TTC549 (cell line): Measurements from ENCODE around the gene MYLK.

ENCODE experiments used
- FAIRE-seq: peaks from 2 replicates; lab custom pipeline; 2012; peaks lifted over from hg19 to GRCh38; lab: Jason Lieb, UNC

Gene MYLK

GRCh38 chr3:123641505-123641904 is 242.6 kb downstream of the MYLK start:
- no peak for FAIRE-seq

GRCh38 chr3:123640740-123641462 is 243.2 kb downstream of the MYLK start:
- no peak for FAIRE-seq

DNA sequence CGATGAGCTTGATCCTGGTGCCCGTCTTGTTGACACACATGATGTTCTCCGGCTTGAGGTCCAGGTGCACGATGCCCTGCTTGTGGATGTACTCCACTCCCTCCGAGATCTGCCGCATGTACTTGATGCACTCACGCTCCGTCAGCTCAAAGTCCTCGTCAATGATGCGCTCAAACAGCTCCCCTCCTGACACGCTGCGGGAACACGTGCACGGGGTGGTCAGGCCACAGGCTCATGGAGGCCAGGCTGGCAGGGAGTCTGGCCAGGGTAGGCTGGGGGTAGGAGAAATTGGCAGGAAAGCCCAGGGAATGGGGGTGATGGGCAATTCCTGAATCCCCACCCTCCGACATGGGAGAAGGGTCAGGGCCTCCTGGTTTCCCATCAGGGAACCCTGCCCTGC is 243.8 kb downstream of the MYLK start:
- FAIRE-seq, result no peak

DNA sequence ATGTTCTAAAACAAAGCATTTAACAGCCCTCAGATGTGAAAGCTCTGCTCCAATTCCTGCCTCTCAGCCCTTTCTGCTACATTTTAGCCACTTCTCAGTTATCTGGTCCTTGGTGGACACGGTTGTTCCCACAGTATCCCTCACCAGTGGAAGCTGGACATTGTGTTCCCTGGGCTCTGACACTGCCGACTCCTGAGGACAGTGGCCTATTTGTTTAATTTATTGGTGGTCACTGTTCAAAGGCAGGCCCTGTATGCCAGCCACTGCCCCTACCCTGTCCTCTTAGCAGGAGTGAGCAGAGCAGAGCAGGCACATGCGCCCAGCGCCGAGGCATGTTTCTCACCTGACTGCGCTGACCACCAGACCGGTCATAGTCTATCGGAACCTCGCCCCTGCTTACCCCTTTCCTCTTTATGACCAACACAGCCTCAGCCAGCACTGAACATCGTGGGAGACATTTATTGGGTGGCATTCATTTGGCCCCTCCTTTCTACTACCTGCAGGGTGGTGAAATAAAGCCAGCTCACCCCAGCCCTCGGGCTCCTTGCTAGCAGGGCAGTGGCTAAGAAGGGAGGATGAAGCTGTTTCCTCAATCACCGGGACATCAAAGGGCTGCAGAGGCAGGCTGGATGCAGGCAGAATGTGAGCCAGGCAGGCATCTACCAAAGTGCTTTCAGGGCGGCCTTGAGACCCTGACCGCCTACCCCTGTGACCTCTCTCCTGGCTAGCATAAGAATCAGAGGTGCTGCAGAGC is 245.0 kb downstream of the MYLK start:
- FAIRE-seq, result no peak

DNA sequence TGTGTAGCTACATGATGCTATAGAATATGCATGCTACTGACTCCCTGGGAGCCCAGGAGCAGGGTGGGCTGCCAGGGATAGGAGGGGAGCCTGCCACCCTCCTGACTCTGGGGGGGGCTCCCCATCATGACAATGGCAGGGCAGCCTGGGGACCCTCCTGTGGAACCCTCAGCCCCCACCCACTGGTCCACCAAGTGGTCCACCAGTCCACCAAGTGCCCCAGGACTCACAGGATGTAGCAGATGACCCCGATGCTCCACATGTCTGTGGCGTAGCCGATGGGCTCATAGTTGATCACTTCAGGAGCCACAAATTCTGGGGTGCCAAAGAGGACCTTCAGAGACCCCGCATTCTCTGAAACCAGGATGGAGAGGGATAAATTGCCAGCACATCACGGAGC is 246.3 kb downstream of the MYLK start:
- no peak for FAIRE-seq

DNA sequence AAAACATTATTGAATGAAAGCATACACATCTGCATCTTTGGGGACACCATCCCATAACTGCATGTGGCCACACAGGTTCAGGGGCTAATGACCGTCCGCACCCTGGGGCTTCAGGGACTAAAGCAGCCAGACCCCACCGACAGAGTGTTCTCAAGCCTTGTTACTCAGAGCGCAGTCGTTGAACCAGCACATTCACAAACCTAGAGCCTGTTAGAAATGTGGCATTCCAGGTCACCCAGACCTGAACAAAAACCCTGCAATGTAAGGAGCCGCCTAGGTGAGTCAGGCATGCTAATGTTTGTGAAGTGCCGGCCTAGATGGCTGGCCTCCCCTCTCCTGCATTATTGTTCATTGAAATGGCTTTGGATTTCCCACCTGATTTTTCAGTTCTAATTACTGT is 247.0 kb downstream of the MYLK start:
- no peak for FAIRE-seq

GRCh38 chr3:123636431-123636841 is 247.7 kb downstream of the MYLK start:
- no peak for FAIRE-seq

DNA sequence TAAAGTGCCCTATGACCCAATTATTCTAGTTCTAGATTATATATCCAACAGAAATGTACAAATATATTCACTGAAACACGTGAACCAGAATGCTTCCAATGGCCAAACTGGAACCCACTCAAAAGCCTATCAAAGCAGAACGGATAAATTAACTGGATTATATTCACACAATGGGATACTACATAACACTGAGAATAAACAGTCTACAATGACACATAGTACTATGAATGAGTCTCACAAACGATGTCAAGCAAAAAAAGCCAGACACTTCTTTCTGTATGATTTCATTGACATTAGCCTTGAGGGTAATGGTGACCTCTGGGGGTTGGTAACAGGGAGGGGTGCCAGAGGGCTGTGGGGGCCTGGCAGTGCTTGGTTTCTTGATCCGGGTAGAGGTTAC is 248.4 kb downstream of the MYLK start:
- no peak for FAIRE-seq

GRCh38 chr3:123635217-123635616 is 248.9 kb downstream of the MYLK start:
- no peak for FAIRE-seq

- no peak for FAIRE-seq
Measured at GRCh38 chr3:123634149-123635051, 249.7 kb downstream of the MYLK start.

DNA sequence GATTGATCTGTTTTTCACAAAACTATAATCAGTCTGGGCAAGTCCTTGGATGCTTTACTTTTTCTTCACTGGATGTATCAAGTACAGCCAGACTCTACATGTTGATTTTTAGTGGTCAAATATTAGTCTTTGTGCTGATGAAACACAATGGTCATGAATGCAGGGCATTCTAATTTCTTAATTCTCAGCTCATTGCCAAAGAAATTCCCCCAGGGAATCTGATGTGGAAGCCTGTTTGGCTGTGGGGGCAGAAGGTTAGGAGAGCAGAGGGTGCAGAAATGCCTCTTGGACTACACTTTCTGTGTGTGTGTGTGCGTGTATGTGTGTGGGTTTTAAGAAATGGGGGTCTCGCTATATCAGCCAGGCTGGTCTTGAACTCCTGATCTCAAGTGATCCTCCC is 250.6 kb downstream of the MYLK start:
- FAIRE-seq, result no peak

DNA sequence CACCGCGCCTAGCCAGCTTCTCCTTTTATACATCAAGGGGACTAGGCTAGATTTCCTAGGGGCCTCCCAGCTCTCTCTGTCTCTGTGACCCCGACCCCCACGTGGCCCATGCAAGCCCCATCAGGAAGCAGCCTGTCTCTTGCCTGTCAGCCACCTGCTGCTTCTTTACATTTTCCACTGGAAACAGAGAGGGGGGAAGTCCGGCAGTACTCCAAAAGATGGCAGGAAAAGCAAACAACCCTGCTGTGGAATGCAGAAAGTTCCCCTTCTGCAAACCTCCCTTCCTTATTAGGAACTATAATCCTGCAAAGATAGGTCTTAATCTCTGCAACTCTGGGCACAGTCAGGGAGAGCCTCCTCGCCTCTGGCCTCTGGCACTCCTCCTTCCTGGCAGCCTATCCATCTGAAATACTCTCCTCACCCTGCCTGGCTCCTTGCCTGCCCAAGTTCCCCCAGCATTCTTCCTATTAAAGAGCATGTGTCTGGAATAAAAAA is 251.9 kb downstream of the MYLK start:
- FAIRE-seq, result no peak

DNA sequence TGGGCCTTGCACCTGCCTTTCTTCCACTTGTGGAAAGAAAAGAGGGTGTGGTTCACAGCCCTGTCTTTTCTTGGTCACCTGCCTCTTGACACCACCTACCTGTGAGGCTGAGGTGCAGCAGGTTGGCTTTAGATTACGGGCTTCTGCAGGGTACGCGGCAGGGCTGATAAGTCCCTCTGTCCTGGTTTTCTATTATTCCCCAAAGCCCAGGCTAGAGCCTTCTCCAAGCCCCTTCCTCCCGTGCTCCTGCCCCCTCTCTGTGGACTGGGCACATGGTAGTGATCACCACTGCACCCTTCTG is 254.4 kb downstream of the MYLK start:
- no peak for FAIRE-seq

DNA sequence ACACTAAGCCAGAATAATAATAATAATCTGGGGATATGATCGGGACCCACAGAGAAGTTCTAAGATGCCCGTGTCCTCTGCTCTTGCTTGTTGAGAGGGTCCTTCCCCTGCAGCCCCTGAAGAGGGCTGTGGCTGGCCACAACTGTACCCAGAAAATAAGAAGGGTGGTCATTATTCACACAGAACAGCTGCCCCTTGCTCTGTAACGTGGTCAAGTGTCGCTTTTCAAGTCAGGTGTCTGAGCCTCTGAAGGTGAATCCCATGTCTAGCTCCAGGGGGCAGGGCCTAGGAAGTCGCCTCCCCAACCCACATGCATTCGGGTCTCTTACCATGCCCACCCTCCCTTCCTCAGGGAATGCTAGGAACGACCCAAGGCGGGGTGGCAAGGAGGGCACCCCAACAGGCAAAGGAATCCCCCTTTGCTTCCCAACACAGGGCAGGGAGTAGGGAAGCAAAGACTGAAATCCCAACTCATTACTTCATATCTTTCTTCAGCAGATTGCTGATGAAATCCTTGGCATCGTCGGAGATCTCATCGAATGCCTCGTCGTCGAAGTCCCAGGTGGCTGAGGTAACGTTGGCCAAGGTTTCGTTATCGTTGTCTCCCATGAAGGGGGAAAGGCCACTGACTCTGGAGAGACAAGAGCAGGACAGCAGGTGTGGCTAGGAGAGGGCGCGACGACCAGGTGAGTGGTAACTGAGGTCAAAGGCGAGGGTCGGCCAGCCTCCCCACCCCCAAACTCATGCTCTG is 255.0 kb downstream of the MYLK start:
- FAIRE-seq, result no peak

- FAIRE-seq, result no peak
Measured at GRCh38 chr3:123627673-123628670, 256.2 kb downstream of the MYLK start.

DNA sequence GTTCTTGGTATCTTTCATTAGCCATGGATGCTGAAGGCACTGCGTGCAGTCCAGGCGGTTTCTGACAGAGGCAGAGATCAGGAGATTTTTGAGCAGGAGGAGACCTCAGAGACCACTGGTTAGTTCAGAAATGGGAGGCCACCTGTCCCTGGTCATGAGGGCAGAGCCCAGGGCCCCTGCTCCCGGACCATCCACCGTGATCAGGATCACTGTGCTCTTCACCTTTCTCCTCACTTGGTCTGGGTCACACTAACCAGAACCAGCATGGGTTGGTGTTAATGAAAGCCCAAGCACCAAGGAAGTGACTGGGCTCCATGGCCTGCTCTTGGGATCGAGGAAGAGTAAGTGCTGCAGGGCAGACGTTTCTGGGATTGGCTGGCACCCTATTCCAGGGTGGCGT is 257.3 kb downstream of the MYLK start:
- no peak for FAIRE-seq

DNA sequence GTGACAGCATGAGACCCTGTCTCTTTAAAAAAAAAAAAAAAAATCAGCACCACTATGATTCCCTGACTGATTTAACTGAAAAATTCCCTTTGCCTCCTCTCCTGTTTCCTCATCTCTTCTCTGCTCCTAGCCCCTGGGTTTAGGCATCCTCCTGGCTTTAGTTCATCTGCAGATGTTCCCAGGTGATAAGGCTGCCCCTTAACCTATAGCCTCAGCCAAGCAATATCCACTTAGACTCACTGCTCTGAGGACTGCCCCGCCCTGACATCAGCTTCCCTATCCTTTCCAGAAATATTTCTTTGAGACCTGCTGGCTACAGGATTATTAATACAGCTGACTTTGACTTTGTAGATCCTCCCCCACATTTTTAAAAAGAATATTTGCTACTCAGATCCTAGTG is 259.8 kb downstream of the MYLK start:
- FAIRE-seq, result no peak

GRCh38 chr3:123623346-123623880 is 260.7 kb downstream of the MYLK start:
- no peak for FAIRE-seq

DNA sequence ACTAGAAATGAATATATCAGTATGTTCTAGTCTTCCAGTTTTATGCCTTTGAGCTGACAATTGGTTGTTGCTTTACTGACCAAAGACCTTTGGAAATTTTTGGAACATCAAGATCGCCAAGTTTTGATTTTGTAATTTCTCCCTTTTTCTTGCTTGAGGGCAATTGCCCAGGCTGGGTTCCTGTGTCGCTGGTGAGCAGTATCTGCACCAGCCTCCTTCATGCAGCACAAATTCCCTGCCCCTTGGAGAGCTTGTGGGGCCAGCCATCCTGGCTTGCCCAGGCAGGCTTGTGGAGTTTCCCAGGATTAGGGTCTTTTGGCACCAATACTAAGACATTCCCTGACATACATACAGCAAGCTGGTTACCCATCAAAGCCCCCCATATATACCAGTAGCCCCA is 261.4 kb downstream of the MYLK start:
- no peak for FAIRE-seq

DNA sequence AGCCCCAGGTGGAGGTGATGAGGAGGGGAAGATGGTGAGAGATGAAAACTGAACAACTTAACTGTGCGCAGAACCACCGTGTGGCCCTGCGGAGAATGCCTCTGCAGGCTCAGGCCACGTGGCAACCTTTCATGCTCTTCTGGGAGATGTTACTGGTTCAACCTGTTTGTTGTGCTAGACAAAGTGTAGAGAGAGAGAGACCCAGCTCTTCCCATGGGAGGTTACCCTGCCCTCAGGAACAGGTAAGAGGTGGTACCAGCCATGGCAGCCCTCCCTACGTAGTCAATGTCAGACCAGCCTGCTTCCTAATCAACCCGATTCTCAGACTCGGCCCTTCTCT is 262.3 kb downstream of the MYLK start:
- FAIRE-seq, result no peak
